IPS-NIHi7 (cell line): ENCODE results near the gene RHBDF1.

Source experiments
- DNase-seq: peaks from one replicate; pipeline ENCODE4 v3.0.0; 2012; ENCODE audit warnings: mixed read lengths; ENCODE audit errors: extremely low spot score

The RHBDF1 gene

GRCh38 chr16:72561-73548 lies at the start of gene RHBDF1:
TSS of gene RHBDF1 (minus strand) at chr16:72631. CDS start at chr16:65015, 7,616 bp downstream.
- peak; percentile 83 for DNase-seq

GRCh38 chr16:120756-121155 lies 48.3 kb upstream of the RHBDF1 start:
- no peak for DNase-seq

GRCh38 chr16:119835-120491 lies 47.5 kb upstream of the RHBDF1 start:
- DNase-seq = no peak

GRCh38 chr16:119295-119694 lies 46.9 kb upstream of the RHBDF1 start:
- DNase-seq = no peak

GRCh38 chr16:118857-119256 lies 46.4 kb upstream of the RHBDF1 start:
- DNase-seq = no peak

GRCh38 chr16:117379-118365 lies 45.2 kb upstream of the RHBDF1 start:
- peak; percentile 88 for DNase-seq

- DNase-seq = no peak
These were observed 43.6 kb upstream of the RHBDF1 start for GRCh38 chr16:116015-116414.

GRCh38 chr16:114327-114726 lies 41.9 kb upstream of the RHBDF1 start:
- no peak for DNase-seq

- DNase-seq = no peak
These were observed 39.9 kb upstream of the RHBDF1 start for GRCh38 chr16:112153-112840.

GRCh38 chr16:106623-107324 lies 34.3 kb upstream of the RHBDF1 start:
- peak; percentile 84 for DNase-seq

GRCh38 chr16:105521-105920 lies 33.1 kb upstream of the RHBDF1 start:
- DNase-seq = no peak

GRCh38 chr16:104928-105327 lies 32.5 kb upstream of the RHBDF1 start:
- DNase-seq = no peak

- no peak for DNase-seq
These were observed 31.9 kb upstream of the RHBDF1 start for GRCh38 chr16:104355-104754.

GRCh38 chr16:102060-102855 lies 29.8 kb upstream of the RHBDF1 start:
- DNase-seq = no peak

- DNase-seq = no peak
These were observed 29.2 kb upstream of the RHBDF1 start for GRCh38 chr16:101586-101985.

GRCh38 chr16:100989-101388 lies 28.6 kb upstream of the RHBDF1 start:
- no peak for DNase-seq

- DNase-seq = no peak
These were observed 25.4 kb upstream of the RHBDF1 start for GRCh38 chr16:97822-98221.

GRCh38 chr16:96935-97381 lies 24.5 kb upstream of the RHBDF1 start:
- peak; percentile 100 for DNase-seq

GRCh38 chr16:94918-95265 lies 22.5 kb upstream of the RHBDF1 start:
- DNase-seq = no peak
